HG03432 (cell line): ENCODE data around the gene F13B.
"Not testable (repeated sequence)": the region's sequence is repeated elsewhere in the genome, so short reads cannot be mapped to it uniquely, and the experiment has no call there.

ENCODE experiments used
- ATAC-seq: cut with Tn5 transposase; IDR thresholded peaks from one replicate; pipeline ENCODE4 v1.9.1; 2021; ENCODE audit warnings: mild to moderate bottlenecking, moderate library complexity; ENCODE audit not compliant: unreplicated experiment

Gene F13B

GRCh38 chr1:197049100-197049499 lies 18.0 kb downstream of the F13B start:
- no peak for ATAC-seq

GRCh38 chr1:197042676-197043341 lies 24.3 kb downstream of the F13B start:
- no peak for ATAC-seq

- peak; percentile 92 for ATAC-seq
Observed at GRCh38 chr1:197041486-197042353, 25.3 kb downstream of the F13B start.

GRCh38 chr1:197036861-197037260 lies 30.2 kb downstream of the F13B start:
- no peak for ATAC-seq

GRCh38 chr1:197034631-197035339 lies 32.3 kb downstream of the F13B start:
- ATAC-seq, result not testable (repeated sequence)

GRCh38 chr1:197029749-197030148 lies 37.3 kb downstream of the F13B start:
- no peak for ATAC-seq

GRCh38 chr1:197027359-197027758 lies 39.7 kb downstream of the F13B start:
- ATAC-seq, result no peak

GRCh38 chr1:197024460-197024859 lies 42.6 kb downstream of the F13B start:
- no peak for ATAC-seq

GRCh38 chr1:197021716-197022115 lies 45.3 kb downstream of the F13B start:
- no peak for ATAC-seq

- ATAC-seq, result no peak
Observed at GRCh38 chr1:197017558-197018146, 49.4 kb downstream of the F13B start.

- ATAC-seq, result no peak
Observed at GRCh38 chr1:197016751-197017150, 50.3 kb downstream of the F13B start.

- ATAC-seq, result no peak
Observed at GRCh38 chr1:197013234-197013633, 53.8 kb downstream of the F13B start.

GRCh38 chr1:197011614-197012013 lies 55.4 kb downstream of the F13B start:
- ATAC-seq, result no peak

GRCh38 chr1:197008861-197009260 lies 58.2 kb downstream of the F13B start:
- ATAC-seq, result no peak

- ATAC-seq, result no peak
Observed at GRCh38 chr1:197003132-197003531, 63.9 kb downstream of the F13B start.

GRCh38 chr1:197001828-197002227 lies 65.2 kb downstream of the F13B start:
- ATAC-seq, result no peak

- ATAC-seq, result peak; percentile 75
Observed at GRCh38 chr1:196997423-196997822, 69.6 kb downstream of the F13B start.

- no peak for ATAC-seq
Observed at GRCh38 chr1:196993916-196994315, 73.1 kb downstream of the F13B start.

- ATAC-seq, result not testable (repeated sequence)
Observed at GRCh38 chr1:196991919-196992651, 75.0 kb downstream of the F13B start.
